Sigmoid colon (tissue), 4 donors: Measurements from ENCODE around the gene COX6A2.

Experiments used
- CTCF ChIP-seq, 4 experiments: fragments of 450-650 bp in 3 of 4; fragments of 200-600 bp in 1 of 4; IDR thresholded peaks; one replicate each; pipeline ENCODE4 v1.5.1; 2016 to 2019; ENCODE audit warnings: antibody characterized with exemption in 4 of 4, mild to moderate bottlenecking in 3 of 4, moderate library complexity in 2 of 4
- EP300 ChIP-seq, 4 donors: sonication (generic); formaldehyde crosslinking; IDR thresholded peaks; one replicate each; pipeline ENCODE4 v1.6.1; 2017; ENCODE audit warnings: antibody characterized with exemption in 4 of 4
- POLR2A ChIP-seq, 2 donors: fragments of 450-650 bp; IDR thresholded peaks; one replicate each; pipeline ENCODE4 v1.6.1; 2016; ENCODE audit warnings: antibody characterized with exemption in 2 of 2, mild to moderate bottlenecking in 2 of 2, moderate library complexity in 2 of 2
- POLR2AphosphoS5 ChIP-seq, 4 donors: sonication (generic); formaldehyde crosslinking; IDR thresholded peaks; one replicate each; pipeline ENCODE4 v1.6.1; 2017; ENCODE audit warnings: antibody characterized with exemption in 4 of 4

- TF ChIP-seq POLR2A (IDR thresholded peaks at IDR 0.05) = no peak
- TF ChIP-seq CTCF (IDR thresholded peaks at IDR 0.05) = no peak
- TF ChIP-seq POLR2AphosphoS5 (IDR thresholded peaks at IDR 0.05) = no peak
- no peak for TF ChIP-seq EP300 (IDR thresholded peaks at IDR 0.05)
Measured at GRCh38 chr16:31390504-31391041, 37.6 kb downstream of the COX6A2 start.
